Tibial artery (tissue), 4 donors: ENCODE data around the gene ZFYVE26.
"Not testable (repeated sequence)": the region's sequence is repeated elsewhere in the genome, so short reads cannot be mapped to it uniquely, and the experiment has no call there.

Experiments used
- DNase-seq, 2 donors: peaks; one replicate each; pipeline ENCODE4 v3.0.0-alpha.2; 2019
- H3K27ac ChIP-seq, 2 donors: fragments of 200-600 bp; sonication (generic) in 1 of 2; 1 replicate in 1 of 2; 2 replicates in 1 of 2; pipeline ENCODE4 v1.5.1; 2018 to 2019; ENCODE audit warnings: mild to moderate bottlenecking in 1 of 2
- H3K27me3 ChIP-seq, 2 donors: fragments of 200-600 bp; sonication (generic) in 1 of 2; one replicate each; pipeline versions ENCODE4 v1.5.1 to v1.6.0; 2016 to 2019
- H3K36me3 ChIP-seq, 3 donors: fragments of 200-600 bp; sonication (generic) in 2 of 3; one replicate each; pipeline ENCODE4 v1.5.1; 2016 to 2019; ENCODE audit warnings: mild to moderate bottlenecking in 2 of 3
- H3K4me1 ChIP-seq, 4 donors: fragments of 200-600 bp; sonication (generic) in 2 of 4; 1 replicate in 3 of 4; 2 replicates in 1 of 4; pipeline ENCODE4 v1.5.1; 2016 to 2019
- H3K4me3 ChIP-seq, 2 donors: fragments of 200-600 bp; sonication (generic) in 1 of 2; 1 replicate in 1 of 2; 2 replicates in 1 of 2; pipeline ENCODE4 v1.5.1; 2018 to 2019; ENCODE audit warnings: mild to moderate bottlenecking in 2 of 2
- H3K9me3 ChIP-seq, 3 donors: fragments of 200-600 bp; sonication (generic) in 1 of 3; one replicate each; pipeline ENCODE4 v1.5.1; 2016 to 2019
- CTCF ChIP-seq, 2 experiments: fragments of 200-600 bp in 1 of 2; fragments of 450-650 bp in 1 of 2; IDR thresholded peaks; one replicate each; pipeline ENCODE4 v1.5.1; 2017 to 2019; ENCODE audit warnings: antibody characterized with exemption in 2 of 2, mild to moderate bottlenecking in 1 of 2, moderate library complexity in 1 of 2
- intact Hi-C: fragments of 100-400 bp; cut with DNase I; formaldehyde crosslinking; loops from one replicate; pipeline ENCODE4 v1.15.0; 2023; ENCODE audit warnings: low total_unique reads

The ZFYVE26 gene

DNA sequence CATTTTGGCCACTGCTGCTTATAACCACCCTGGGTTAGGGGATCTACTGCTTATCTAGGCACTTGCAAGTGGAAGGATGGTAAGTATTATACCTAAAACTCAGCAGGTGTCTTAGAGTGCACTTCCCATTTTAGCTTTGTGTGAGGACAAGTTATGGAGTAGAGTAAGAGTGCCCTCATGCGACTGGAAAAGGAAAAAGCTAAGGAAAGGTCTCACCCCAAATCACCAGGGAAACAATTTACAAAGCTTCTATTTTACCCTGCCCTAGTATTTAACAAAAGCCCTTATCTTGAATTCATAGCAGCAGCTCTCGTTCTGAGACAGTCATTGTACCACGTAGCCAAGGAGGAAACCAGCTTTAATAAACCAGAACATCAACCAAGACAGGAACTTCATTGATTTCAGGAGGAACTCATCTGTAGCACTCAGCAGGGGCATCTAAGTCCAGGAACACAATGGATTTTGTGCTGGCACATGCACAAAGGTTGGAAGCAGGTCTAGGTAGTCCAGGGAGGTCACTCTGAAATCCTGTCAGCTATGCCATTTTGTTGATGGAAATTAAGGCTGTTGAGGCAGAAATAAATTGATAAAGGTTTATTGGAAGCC, 111.8 kb downstream of the ZFYVE26 start:
- no peak for DNase-seq
- no peak overlapping the region for H3K4me3 ChIP-seq
- no peaks in the 10 kb centered on the region for H3K9me3 ChIP-seq
- H3K27me3 ChIP-seq, result no peaks in the 10 kb centered on the region
- H3K36me3 ChIP-seq, result no peaks in the 10 kb centered on the region
- H3K4me1 ChIP-seq, result no peaks in the 10 kb centered on the region
- no peak overlapping the region for H3K27ac ChIP-seq
- peak; percentile 71 to 74 for TF ChIP-seq CTCF (IDR thresholded peaks at IDR 0.05)
- intact Hi-C loops, result loop anchor here (10.0 kb wide), 1 partner anchor 90 kb away; the partner anchor contains the start of gene ARG2

DNA sequence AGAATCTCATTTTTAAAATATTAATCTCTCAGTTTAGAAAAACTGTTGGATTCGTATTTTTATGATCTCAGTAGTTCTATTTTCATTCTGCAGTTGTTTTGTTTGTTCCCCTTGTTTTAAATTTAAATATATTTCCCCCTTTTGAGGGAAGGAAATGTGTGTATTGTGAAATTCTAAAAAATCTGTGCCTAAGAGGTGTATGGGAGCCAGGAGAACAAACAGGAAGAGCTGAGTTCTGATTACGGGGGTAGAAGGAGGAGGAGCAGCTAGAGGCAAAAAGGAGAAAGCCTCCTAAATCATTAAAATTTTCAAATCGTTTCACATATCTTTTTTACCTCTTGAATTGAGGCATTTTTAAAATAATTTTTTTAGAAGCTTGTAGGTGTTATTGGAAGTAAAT, 112.4 kb downstream of the ZFYVE26 start:
- TF ChIP-seq CTCF (IDR thresholded peaks at IDR 0.05), result no peak
- H3K27me3 ChIP-seq, result no peaks in the 10 kb centered on the region
- no peak overlapping the region for H3K27ac ChIP-seq
- intact Hi-C loops, result loop anchor here (2.0 to 10.0 kb wide), 2 partner anchors 89 to 119 kb away; partner anchors contain the start of gene ARG2
- H3K9me3 ChIP-seq, result no peaks in the 10 kb centered on the region
- H3K4me1 ChIP-seq, result no peaks in the 10 kb centered on the region
- no peak overlapping the region for H3K4me3 ChIP-seq
- DNase-seq, result no peak
- H3K36me3 ChIP-seq, result no peaks in the 10 kb centered on the region

- H3K4me1 ChIP-seq, H3K27me3 ChIP-seq, H3K9me3 ChIP-seq, H3K27ac ChIP-seq, DNase-seq, H3K4me3 ChIP-seq, H3K36me3 ChIP-seq: not testable (repeated sequence)
- intact Hi-C loops, result loop anchor here (10.0 kb wide), 1 partner anchor 87 kb away; the partner anchor contains the start of gene ARG2
Observed at GRCh38 chr14:67701492-67701891, 114.9 kb downstream of the ZFYVE26 start, which contains the start of gene RDH12. Gene RDH12, plus strand, starts transcription at chr14:67701886. Its CDS starts 20,757 bp downstream, at chr14:67722643.

- Histone ChIP-seq H3K27me3 (no peaks in the 10 kb centered on the region), H3K36me3 (no peaks in the 10 kb centered on the region), H3K4me1 (peaks cover 0 to 13% (median 9%) of the 10 kb centered on the region in 4 donors), H3K27ac (no peak overlapping the region), H3K9me3 (no peaks in the 10 kb centered on the region), H3K4me3 (no peak overlapping the region)
- intact Hi-C loops, result no loop called here
- no peak for DNase-seq
- no peak for TF ChIP-seq CTCF (IDR thresholded peaks at IDR 0.05)
Observed at GRCh38 chr14:67698179-67698578, 118.2 kb downstream of the ZFYVE26 start.

DNA sequence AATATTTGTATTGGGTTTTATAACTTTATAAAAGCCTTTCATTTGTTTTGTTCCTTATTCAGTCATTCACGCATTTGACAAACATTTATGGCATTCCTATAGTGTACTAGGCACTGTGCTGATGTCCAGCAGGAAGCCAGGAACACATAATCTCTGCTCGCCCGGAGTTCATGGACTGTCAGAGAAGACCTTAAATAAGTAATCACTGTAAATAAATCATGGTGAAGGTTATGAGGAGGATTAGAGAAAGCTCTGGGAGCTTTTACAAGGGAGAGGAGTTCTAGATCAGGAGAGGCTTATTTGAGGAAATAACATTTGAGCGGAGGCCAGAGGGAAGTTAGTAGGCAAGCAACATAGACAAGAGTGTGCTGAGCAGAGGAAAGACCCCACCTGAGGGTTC, 119.4 kb downstream of the ZFYVE26 start:
- intact Hi-C loops, result no loop called here
- peaks cover 0 to 6% (median under 1%) of the 10 kb centered on the region in 3 donors for H3K36me3 ChIP-seq
- H3K4me3 ChIP-seq, result no peak overlapping the region
- no peak for DNase-seq
- TF ChIP-seq CTCF (IDR thresholded peaks at IDR 0.05), result no peak
- no peaks in the 10 kb centered on the region for H3K27me3 ChIP-seq
- peaks cover 0 to 18% (median 9%) of the 10 kb centered on the region in 4 donors for H3K4me1 ChIP-seq
- H3K9me3 ChIP-seq, result no peaks in the 10 kb centered on the region
- no peak overlapping the region for H3K27ac ChIP-seq
